A172 (cell line): ENCODE measurements around the gene MYL6. TPM values are rescaled to one million over a fixed set of nuclear protein-coding genes. Genes with fewer than 3 reads are reported as not detected.

Experiments
- DNase-seq: peaks from one replicate; pipeline ENCODE4 v3.0.0-alpha.2; 2015; ENCODE audit warnings: low spot score
- total RNA-seq: library from RNA; depleted of rRNA; stranded (reverse); fragments of >200 nt; shearing (Covaris generic); gene quantifications from 2 replicates; pipeline ENCODE4 v1.2.3, GENCODE V29; 2014

The MYL6 gene
- total RNA-seq, 1 experiment from 2014 or later: 2,063 TPM

- no peak for DNase-seq
These were observed 28.8 kb upstream of the MYL6 start for GRCh38 chr12:56129206-56129941.

- no peak for DNase-seq
These were observed 28.1 kb upstream of the MYL6 start for GRCh38 chr12:56129942-56130495.

- DNase-seq: no peak
These were observed 27.3 kb upstream of the MYL6 start for GRCh38 chr12:56130876-56131275.

DNA sequence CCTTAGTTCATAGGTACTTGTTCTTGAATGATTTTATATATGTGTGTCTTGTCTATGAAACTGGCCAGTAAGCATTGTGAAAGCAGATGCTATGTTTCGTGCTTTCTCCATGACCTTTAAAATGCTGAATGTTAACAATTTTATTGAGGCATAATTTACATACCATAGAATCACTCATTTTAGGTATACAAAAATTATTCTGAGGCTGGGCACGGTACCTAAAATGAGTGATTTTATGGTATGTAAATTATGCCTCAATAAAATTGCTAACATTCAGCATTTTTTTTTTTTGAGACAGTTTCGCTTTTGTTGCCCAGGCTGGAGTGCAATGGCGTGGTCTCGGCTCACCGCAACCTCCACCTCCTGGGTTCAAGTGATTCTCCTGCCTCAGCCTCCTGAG is 23.3 kb upstream of the MYL6 start:
- no peak for DNase-seq

DNA sequence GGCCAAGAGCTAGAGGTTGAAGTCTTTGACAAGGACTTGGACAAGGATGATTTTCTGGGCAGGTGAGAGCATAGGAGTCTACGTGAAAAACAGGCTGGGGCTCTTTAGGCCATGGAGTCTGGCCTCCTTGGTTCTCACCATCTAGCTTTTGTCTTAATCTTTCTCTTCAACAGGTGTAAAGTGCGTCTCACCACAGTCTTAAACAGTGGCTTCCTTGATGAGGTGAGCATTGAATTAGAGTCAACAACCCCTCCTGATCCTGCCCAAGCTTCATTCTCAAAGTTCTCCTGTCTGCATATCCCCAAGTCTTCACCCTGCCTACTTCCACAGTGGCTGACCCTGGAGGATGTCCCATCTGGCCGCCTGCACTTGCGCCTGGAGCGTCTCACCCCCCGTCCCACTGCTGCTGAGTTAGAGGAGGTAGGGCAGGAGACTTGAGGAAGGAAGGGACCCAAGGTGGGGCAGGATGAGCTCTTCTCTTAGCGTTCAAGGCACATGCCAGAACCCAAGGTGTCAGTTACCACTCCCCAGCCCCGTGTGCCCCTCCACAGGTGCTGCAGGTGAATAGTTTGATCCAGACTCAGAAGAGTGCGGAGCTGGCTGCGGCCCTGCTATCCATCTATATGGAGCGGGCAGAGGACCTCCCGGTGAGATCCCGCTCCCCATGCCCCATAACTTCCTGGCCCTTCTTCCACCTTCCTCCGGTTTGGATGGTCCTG is 20.1 kb upstream of the MYL6 start:
- no peak for DNase-seq

DNA sequence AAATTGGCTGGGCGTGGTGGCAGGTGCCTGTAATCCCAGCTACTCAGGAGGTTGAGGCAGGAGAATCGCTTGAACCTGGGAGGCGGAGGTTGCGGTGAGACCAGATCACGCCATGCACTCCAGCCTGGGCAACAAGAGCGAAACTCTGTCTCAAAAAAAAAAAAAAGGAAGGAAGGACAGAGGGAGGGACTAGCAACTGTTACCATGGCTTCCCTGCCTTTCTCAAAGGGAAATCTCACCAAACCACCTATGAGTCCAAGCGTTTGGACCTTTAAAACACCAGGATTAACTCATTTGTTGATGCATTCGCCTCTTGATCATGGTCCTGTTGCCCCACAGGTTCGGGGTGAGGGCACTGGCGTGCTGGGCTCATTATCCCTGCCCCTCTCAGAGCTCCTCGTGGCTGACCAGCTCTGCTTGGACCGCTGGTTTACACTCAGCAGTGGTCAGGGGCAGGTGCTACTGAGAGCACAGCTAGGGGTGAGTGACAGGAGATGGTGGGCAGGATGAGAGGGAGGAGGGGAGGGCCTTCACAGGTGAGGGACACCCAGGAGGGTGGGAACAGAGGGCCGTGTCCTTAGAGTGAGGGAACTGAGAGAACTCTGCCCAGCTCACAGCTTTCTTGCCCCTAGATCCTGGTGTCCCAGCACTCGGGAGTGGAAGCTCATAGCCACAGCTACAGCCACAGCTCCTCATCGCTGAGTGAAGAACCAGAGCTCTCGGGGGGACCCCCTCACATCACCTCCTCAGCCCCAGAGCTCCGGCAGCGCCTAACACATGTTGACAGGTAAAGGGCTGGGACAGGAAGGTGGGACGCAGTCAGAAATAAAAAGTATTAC is 16.0 kb upstream of the MYL6 start:
- DNase-seq: no peak

- no peak for DNase-seq
These were observed 14.9 kb upstream of the MYL6 start for GRCh38 chr12:56143217-56143616.

- no peak for DNase-seq
These were observed 14.3 kb upstream of the MYL6 start for GRCh38 chr12:56143870-56144269.

DNA sequence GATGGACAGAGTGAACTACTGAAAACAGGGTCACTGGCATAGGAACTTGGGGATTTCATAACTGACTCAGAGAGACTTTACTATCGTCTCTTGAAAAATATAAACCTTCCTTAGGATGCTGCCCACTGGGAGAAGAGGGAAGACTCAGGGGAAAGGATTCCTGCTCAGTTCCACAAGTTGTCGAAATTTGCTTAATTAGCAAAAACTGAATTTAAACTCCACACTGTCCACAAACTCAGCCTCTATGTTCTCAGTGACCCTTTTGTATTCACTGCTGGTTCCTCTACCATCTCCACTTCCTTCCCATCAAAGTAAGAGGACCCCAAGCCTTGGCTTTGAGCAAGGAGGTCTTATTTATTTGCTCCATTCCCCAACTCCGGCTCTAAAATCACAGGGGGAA is 12.9 kb upstream of the MYL6 start:
- DNase-seq: no peak

GRCh38 chr12:56146492-56147460 is 11.4 kb upstream of the MYL6 start:
- DNase-seq: no peak

DNA sequence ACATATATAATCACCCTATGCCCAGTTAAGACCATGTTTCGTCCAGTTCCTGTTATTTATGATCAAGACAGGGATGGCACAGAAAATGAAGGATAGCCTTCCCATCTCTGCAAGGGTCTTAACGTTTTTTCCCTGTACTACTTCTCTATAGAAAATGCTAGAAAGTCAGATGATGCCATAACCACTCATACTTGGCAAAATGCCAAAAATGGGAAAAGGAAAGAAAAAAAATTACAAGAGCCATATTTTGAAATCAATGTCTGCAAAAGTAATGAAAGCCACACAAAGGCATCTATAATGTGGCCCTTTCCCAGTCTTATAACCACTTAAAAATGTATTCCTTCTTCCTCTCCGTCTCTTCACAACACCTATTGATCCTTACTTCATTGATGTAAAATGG is 7.6 kb upstream of the MYL6 start:
- no peak for DNase-seq

DNA sequence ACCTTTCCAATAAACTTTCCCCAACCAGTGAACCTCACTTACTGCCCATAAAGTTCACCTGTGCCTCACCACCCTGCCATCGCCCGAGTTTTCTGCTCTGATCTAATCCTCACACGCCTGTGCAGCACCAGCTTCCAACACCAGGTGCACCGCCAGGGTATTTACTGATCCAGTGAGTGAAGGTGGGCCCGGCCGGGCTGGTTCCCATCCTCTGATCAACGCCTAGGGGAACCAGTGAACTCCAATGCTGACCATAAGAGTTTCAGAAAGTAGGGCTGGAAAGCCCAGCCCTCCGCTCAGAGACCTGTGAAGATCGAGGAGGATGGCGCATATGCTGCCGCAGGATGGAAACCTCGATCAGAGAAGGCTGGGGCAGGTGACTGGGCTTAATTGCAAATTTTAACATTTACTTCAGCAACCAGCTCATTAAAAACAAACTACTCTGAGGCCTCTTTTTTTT is 6.5 kb upstream of the MYL6 start:
- DNase-seq: no peak

GRCh38 chr12:56152132-56152755 is 5.9 kb upstream of the MYL6 start, which contains the start of gene MYL6B:
TSS of gene MYL6B (plus strand) at chr12:56152587. CDS start at chr12:56153919, 1,332 bp downstream.
- peak; percentile 83 for DNase-seq

GRCh38 chr12:56152756-56153677 is 5.1 kb upstream of the MYL6 start:
- DNase-seq: no peak

DNA sequence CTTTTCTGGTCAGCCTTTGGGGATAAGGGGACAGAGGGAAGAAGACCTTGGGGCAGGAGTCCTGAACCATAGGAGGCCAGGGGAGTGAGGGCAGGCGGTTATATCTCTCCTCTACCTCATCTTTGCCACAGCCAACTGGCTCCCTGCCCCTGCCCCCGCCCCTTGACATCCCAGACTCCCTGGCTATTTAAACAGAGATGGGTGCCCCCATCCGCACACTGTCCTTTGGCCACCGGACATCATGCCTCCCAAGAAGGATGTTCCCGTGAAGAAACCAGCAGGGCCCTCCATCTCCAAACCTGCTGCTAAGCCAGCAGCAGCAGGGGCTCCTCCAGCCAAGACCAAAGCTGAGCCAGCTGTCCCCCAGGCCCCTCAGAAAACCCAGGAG is 4.5 kb upstream of the MYL6 start:
- DNase-seq: no peak

- no peak for DNase-seq
These were observed 3.9 kb upstream of the MYL6 start for GRCh38 chr12:56154246-56154771.

- DNase-seq: no peak
These were observed 3.3 kb upstream of the MYL6 start for GRCh38 chr12:56154818-56155217.

- no peak for DNase-seq
These were observed 2.8 kb upstream of the MYL6 start for GRCh38 chr12:56155256-56155845.
